WTC11 (cell line): ENCODE measurements around the gene NEURL4.

Experiments used
- CTCF ChIP-seq: fragments of 200-600 bp; IDR thresholded peaks from 2 replicates; pipeline ENCODE4 v1.8.0; 2022; ENCODE audit warnings: antibody characterized with exemption
- ZNF232 ChIP-seq: sonication (generic); formaldehyde crosslinking; IDR thresholded peaks from 2 replicates; pipeline ENCODE4 v1.8.0; 2022; ENCODE audit warnings: mild to moderate bottlenecking, missing genetic modification reagents

- no peak for TF ChIP-seq CTCF
- TF ChIP-seq ZNF232, result no peak
These were observed 20.3 kb downstream of the NEURL4 start for GRCh38 chr17:7308625-7309433.
